Muscle layer of colon (tissue), 2 donors: ENCODE results near the gene ATP5MC3.

ENCODE experiments used
- H3K27ac ChIP-seq: one replicate; pipeline ENCODE4 v1.7.0; 2013; ENCODE audit warnings: low read depth, mild to moderate bottlenecking, low read length, moderate library complexity
- H3K27me3 ChIP-seq, 2 donors: one replicate each; pipeline ENCODE4 v1.7.0; 2013; ENCODE audit warnings: low read length in 2 of 2, mild to moderate bottlenecking in 2 of 2; ENCODE audit not compliant: insufficient read depth in 2 of 2, control insufficient read depth in 1 of 2
- H3K36me3 ChIP-seq: one replicate; pipeline ENCODE4 v1.7.0; 2013; ENCODE audit warnings: mild to moderate bottlenecking, low read length; ENCODE audit not compliant: insufficient read depth
- H3K4me1 ChIP-seq: one replicate; pipeline ENCODE4 v1.7.0; 2013; ENCODE audit warnings: mild to moderate bottlenecking, low read length; ENCODE audit not compliant: insufficient read depth
- H3K4me3 ChIP-seq, 2 donors: one replicate each; pipeline ENCODE4 v1.7.0; 2013; ENCODE audit warnings: low read length in 2 of 2, low read depth in 1 of 2, mild to moderate bottlenecking in 1 of 2, moderate library complexity in 1 of 2
- H3K9ac ChIP-seq: one replicate; pipeline ENCODE4 v1.7.0; 2013; ENCODE audit warnings: low read length
- H3K9me3 ChIP-seq: one replicate; pipeline ENCODE4 v1.7.0; 2013; ENCODE audit warnings: mild to moderate bottlenecking, low read length
- donor health status: abdominal sarcoma.
- donor health status: Adenocarcinoma of cecum.

The ATP5MC3 gene

GRCh38 chr2:175143191-175143590, 38.3 kb downstream of the ATP5MC3 start:
- no peaks in the 10 kb centered on the region for H3K9me3 ChIP-seq
- H3K27me3 ChIP-seq: no peaks in the 10 kb centered on the region
- no peak overlapping the region for H3K27ac ChIP-seq
- H3K4me1 ChIP-seq: no peaks in the 10 kb centered on the region
- H3K36me3 ChIP-seq: no peaks in the 10 kb centered on the region
- no peak overlapping the region for H3K4me3 ChIP-seq
- H3K9ac ChIP-seq: no peak overlapping the region

GRCh38 chr2:175140332-175140731, 41.2 kb downstream of the ATP5MC3 start:
- Histone ChIP-seq H3K9ac (no peak overlapping the region), H3K4me1 (no peaks in the 10 kb centered on the region), H3K9me3 (no peaks in the 10 kb centered on the region), H3K4me3 (no peak overlapping the region), H3K27me3 (no peaks in the 10 kb centered on the region), H3K27ac (no peak overlapping the region), H3K36me3 (peaks cover 1% of the 10 kb centered on the region)

- Histone ChIP-seq H3K4me3 (no peak overlapping the region), H3K9me3 (no peaks in the 10 kb centered on the region), H3K36me3 (peaks cover 3% of the 10 kb centered on the region), H3K27me3 (no peaks in the 10 kb centered on the region), H3K27ac (no peak overlapping the region), H3K9ac (no peak overlapping the region), H3K4me1 (no peaks in the 10 kb centered on the region)
These were observed 43.7 kb downstream of the ATP5MC3 start for GRCh38 chr2:175137793-175138192.

- H3K27me3 ChIP-seq: no peaks in the 10 kb centered on the region
- peaks cover under 1% of the 10 kb centered on the region for H3K4me1 ChIP-seq
- no peak overlapping the region for H3K4me3 ChIP-seq
- H3K9ac ChIP-seq: no peak overlapping the region
- peaks cover 3% of the 10 kb centered on the region for H3K36me3 ChIP-seq
- H3K27ac ChIP-seq: no peak overlapping the region
- H3K9me3 ChIP-seq: no peaks in the 10 kb centered on the region
These were observed 44.9 kb downstream of the ATP5MC3 start for GRCh38 chr2:175136334-175137215.

- no peak overlapping the region for H3K9ac ChIP-seq
- H3K9me3 ChIP-seq: no peaks in the 10 kb centered on the region
- H3K4me3 ChIP-seq: no peak overlapping the region
- H3K36me3 ChIP-seq: peaks cover 3% of the 10 kb centered on the region
- no peaks in the 10 kb centered on the region for H3K27me3 ChIP-seq
- peaks cover 8% of the 10 kb centered on the region for H3K4me1 ChIP-seq
- H3K27ac ChIP-seq: no peak overlapping the region
These were observed 45.6 kb downstream of the ATP5MC3 start for GRCh38 chr2:175135862-175136261.

- Histone ChIP-seq H3K4me3 (no peak overlapping the region), H3K27ac (no peak overlapping the region)
These were observed 46.3 kb downstream of the ATP5MC3 start for GRCh38 chr2:175135177-175135576.

GRCh38 chr2:175131252-175131651, 50.3 kb downstream of the ATP5MC3 start:
- Histone ChIP-seq H3K4me1 (peaks cover 8% of the 10 kb centered on the region), H3K27me3 (no peaks in the 10 kb centered on the region), H3K9me3 (no peaks in the 10 kb centered on the region), H3K9ac (no peak overlapping the region), H3K4me3 (no peak overlapping the region), H3K27ac (no peak overlapping the region), H3K36me3 (peaks cover 3% of the 10 kb centered on the region)

More at GRCh38 chr2:175135177-175135576, 46.3 kb downstream of the ATP5MC3 start:
- no peaks in the 10 kb centered on the region for H3K9me3 ChIP-seq
- peaks cover 8% of the 10 kb centered on the region for H3K4me1 ChIP-seq
- H3K36me3 ChIP-seq: peaks cover 3% of the 10 kb centered on the region
- no peak overlapping the region for H3K9ac ChIP-seq
- H3K27me3 ChIP-seq: no peaks in the 10 kb centered on the region

- no peaks in the 10 kb centered on the region for H3K27me3 ChIP-seq
- H3K9ac ChIP-seq: no peak overlapping the region
- H3K4me1 ChIP-seq: peaks cover 8% of the 10 kb centered on the region
- H3K36me3 ChIP-seq: no peaks in the 10 kb centered on the region
- no peak overlapping the region for H3K4me3 ChIP-seq
- H3K27ac ChIP-seq: no peak overlapping the region
- no peaks in the 10 kb centered on the region for H3K9me3 ChIP-seq
These were observed 54.8 kb downstream of the ATP5MC3 start for GRCh38 chr2:175126661-175127060.
